HepG2 (cell line): ENCODE results near the gene WNT1. TPM values are rescaled to one million over a fixed set of nuclear protein-coding genes. Genes with fewer than 3 reads are reported as not detected.
A peak's percentile ranks its signal among the peaks of the same experiment; 100 is the strongest.

Experiments
- ATAC-seq: fragments of 200-7000 bp; cut with Tn5 transposase; 3 replicates; pipeline ENCODE4 v1.9.1; 2020; ENCODE audit warnings: mild to moderate bottlenecking, moderate library complexity
- BruUV-seq: library from RNA; stranded (reverse); fragments of 400-500 nt; replicated peaks from 2 replicates; lab custom pipeline; 2021; lab: Mats Ljungman, UMichigan
- CTCF ChIA-PET: fragments of 300-600 bp; formaldehyde crosslinking; extraction: SDS; loops from one replicate; lab custom pipeline; 2021; ENCODE audit warnings: low total read pairs, inconsistent platforms, low intra/inter-chr PET ratio; lab: Yijun Ruan, JAX
- POLR2A ChIA-PET: fragments of 350-600 bp; sonication (Branson Sonifier 250); formaldehyde crosslinking; loops from one replicate; lab custom pipeline; 2020; ENCODE audit warnings: antibody characterized with exemption, inconsistent platforms; lab: Yijun Ruan, JAX
- DNase-seq: peaks from one replicate; pipeline ENCODE4 v3.0.0-alpha.2; 2015; ENCODE audit warnings: low spot score
- FAIRE-seq: peaks from 3 replicates; lab custom pipeline; 2011; peaks lifted over from hg19 to GRCh38; lab: Jason Lieb, UNC
- H2AFZ ChIP-seq: one replicate; pipeline ENCODE4 v1.6.1; 2011; ENCODE audit warnings: low read length, inconsistent platforms
- H3K27ac ChIP-seq: fragments of 300-600 bp; 3 replicates; pipeline ENCODE4 v1.8.0; 2011; ENCODE audit warnings: mixed run types, mild to moderate bottlenecking, mixed read lengths, low read length, inconsistent platforms; ENCODE audit not compliant: insufficient read depth; ENCODE audit errors: extremely low read length
- H3K27me3 ChIP-seq, 2 experiments: fragments of 200-600 bp in 1 of 2; 2 replicates in 1 of 2; 3 replicates in 1 of 2; pipeline versions ENCODE4 v1.6.0 to v1.8.0; 2011; ENCODE audit warnings: low read length in 2 of 2, mild to moderate bottlenecking in 2 of 2, moderate library complexity in 2 of 2, inconsistent platforms in 1 of 2; ENCODE audit not compliant: insufficient read depth in 2 of 2, control insufficient read depth in 1 of 2
- H3K36me3 ChIP-seq, 2 experiments: fragments of 200-600 bp in 1 of 2; replicated peaks in 1 of 2; 2 replicates in 1 of 2; 3 replicates in 1 of 2; pipeline versions ENCODE4 v1.5.1 to v1.8.0; 2011; ENCODE audit warnings: low read length in 2 of 2, inconsistent platforms in 1 of 2; ENCODE audit not compliant: insufficient read depth in 2 of 2, control insufficient read depth in 1 of 2
- H3K4me1 ChIP-seq: 2 replicates; pipeline ENCODE4 v1.5.1; 2012; ENCODE audit warnings: low read length, inconsistent platforms; ENCODE audit not compliant: insufficient read depth
- H3K4me2 ChIP-seq: 2 replicates; pipeline ENCODE4 v1.6.0; 2011; ENCODE audit warnings: low read depth, low read length, inconsistent platforms
- H3K4me3 ChIP-seq, 3 experiments: fragments of 200-600 bp in 1 of 3; sonication (generic), shearing (Covaris generic) in 1 of 3; replicated peaks in 1 of 3; 2 replicates each; pipeline ENCODE4 v1.5.1; 2011 to 2016; ENCODE audit warnings: low read length in 3 of 3, inconsistent platforms in 2 of 3, low read depth in 2 of 3, mild to moderate bottlenecking in 2 of 3, control low read depth in 1 of 3, mixed read lengths in 1 of 3; ENCODE audit not compliant: insufficient read depth in 1 of 3
- H3K79me2 ChIP-seq: one replicate; pipeline ENCODE4 v1.6.1; 2011; ENCODE audit warnings: low read length, inconsistent platforms; ENCODE audit not compliant: insufficient read depth
- H3K9ac ChIP-seq: 2 replicates; pipeline ENCODE4 v1.6.0; 2011; ENCODE audit warnings: mild to moderate bottlenecking, low read depth, low read length, inconsistent platforms; ENCODE audit not compliant: insufficient read depth
- H3K9me3 ChIP-seq: 2 replicates; pipeline ENCODE4 v1.5.1; 2012; ENCODE audit warnings: mild to moderate bottlenecking, low read length
- H4K20me1 ChIP-seq: 2 replicates; pipeline ENCODE4 v1.6.0; 2011; ENCODE audit warnings: inconsistent platforms, mild to moderate bottlenecking, low read length, moderate library complexity; ENCODE audit not compliant: insufficient read depth
- AGO2 ChIP-seq: fragments of 200-400 bp; formaldehyde crosslinking; optimal IDR thresholded peaks from 2 replicates; pipeline ENCODE3; 2017; ENCODE audit warnings: mild to moderate bottlenecking, low read depth, low read length, moderate library complexity
- DPF2 ChIP-seq: sonication (generic); formaldehyde crosslinking; IDR thresholded peaks from 2 replicates; pipeline ENCODE4 v1.4.0; 2020; ENCODE audit warnings: mild to moderate bottlenecking, low read depth, missing genetic modification reagents, borderline replicate concordance
- HMG20A ChIP-seq: IDR thresholded peaks from 2 replicates; pipeline ENCODE4 v1.6.1; 2016; ENCODE audit warnings: borderline replicate concordance
- KMT2B ChIP-seq: IDR thresholded peaks from 2 replicates; pipeline ENCODE4 v1.6.1; 2016; ENCODE audit warnings: missing genetic modification reagents, missing compliant biosample characterization
- WGBS: methylation state at CpG from one replicate; pipeline ENCODE4 v1.1.6; 2017; ENCODE audit warnings: low lambda C conversion rate; 5-methylcytosine and 5-hydroxymethylcytosine counted together
- in situ Hi-C: cut with HindIII; loops from 2 replicates; pipeline ENCODE4 v1.10.0; 2017; ENCODE audit warnings: low pct_unique_long_range_greater_than_20kb; ENCODE audit not compliant: extremely low pct_ligation_motif_present
- intact Hi-C: fragments of 100-400 bp; cut with micrococcal nuclease; formaldehyde crosslinking; loops from one replicate; pipeline ENCODE4 v1.10.0; 2022; ENCODE audit not compliant: unreplicated experiment
- polyA plus RNA-seq, 8 experiments: library from polyadenylated mRNA; depleted of rRNA in 3 of 8; stranded (reverse) in 7 of 8; unstranded in 1 of 8; fragments of >200 nt; fragmentation: Illumina TruSeq in 4 of 8; extraction: Trizol in 4 of 8; gene quantifications; 2 replicates each; pipeline versions ENCODE4 v1.2.1 to v1.2.3, GENCODE V29; 2011 to 2016; ENCODE audit warnings: low read depth in 4 of 8, missing spikeins in 1 of 8, mixed read lengths in 1 of 8; ENCODE audit not compliant: insufficient read depth in 1 of 8
- total RNA-seq, 5 experiments: library from RNA; depleted of rRNA; stranded (reverse); fragments of >200 nt; fragmentation: Illumina TruSeq; extraction: Trizol; gene quantifications; 2 replicates each; pipeline ENCODE4 v1.2.3, GENCODE V29; 2016; ENCODE audit warnings: low read depth in 1 of 5
- TF ChIP-seq, protein P1 (sequence below): IDR thresholded peaks from 2 replicates; pipeline ENCODE4 v1.6.1; 2016; ENCODE audit warnings: missing compliant biosample characterization, missing genetic modification reagents, borderline replicate concordance
- TF ChIP-seq, protein P2 (sequence below): sonication (generic); formaldehyde crosslinking; IDR thresholded peaks from 2 replicates; pipeline ENCODE4 v1.8.0; 2022; ENCODE audit warnings: mild to moderate bottlenecking, missing genetic modification reagents, moderate library complexity

WNT1 gene
- total and polyA plus RNA-seq, 2 of the 13 experiments (the other 11 are each of a cell fraction or from before 2014, with no cell fraction given): not detected

DNA sequence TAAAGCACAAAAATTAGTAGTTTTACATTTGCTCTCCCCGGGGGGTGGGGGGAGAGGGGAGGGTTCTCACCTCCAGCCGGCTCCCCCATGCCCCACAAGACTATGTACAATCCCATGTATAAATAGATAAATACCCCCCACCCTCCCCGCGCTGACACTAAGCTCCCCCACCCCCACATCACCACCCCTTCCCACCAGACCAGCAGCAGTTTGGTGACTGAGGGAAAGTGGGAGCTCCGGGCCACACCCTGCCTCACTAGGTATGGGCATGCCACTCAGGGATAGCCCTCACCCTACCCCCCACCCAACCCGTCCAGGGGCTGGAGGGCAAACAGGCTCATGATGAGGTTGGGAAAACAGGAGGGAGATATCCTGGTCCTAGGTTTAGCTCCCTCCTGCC lies 42.3 kb downstream of the WNT1 start:
- TF ChIP-seq KMT2B (CRISPR knock-in tag) (no peak), DPF2 (CRISPR knock-in tag) (no peak), HMG20A (no peak)
- TF ChIP-seq, protein P1, sequence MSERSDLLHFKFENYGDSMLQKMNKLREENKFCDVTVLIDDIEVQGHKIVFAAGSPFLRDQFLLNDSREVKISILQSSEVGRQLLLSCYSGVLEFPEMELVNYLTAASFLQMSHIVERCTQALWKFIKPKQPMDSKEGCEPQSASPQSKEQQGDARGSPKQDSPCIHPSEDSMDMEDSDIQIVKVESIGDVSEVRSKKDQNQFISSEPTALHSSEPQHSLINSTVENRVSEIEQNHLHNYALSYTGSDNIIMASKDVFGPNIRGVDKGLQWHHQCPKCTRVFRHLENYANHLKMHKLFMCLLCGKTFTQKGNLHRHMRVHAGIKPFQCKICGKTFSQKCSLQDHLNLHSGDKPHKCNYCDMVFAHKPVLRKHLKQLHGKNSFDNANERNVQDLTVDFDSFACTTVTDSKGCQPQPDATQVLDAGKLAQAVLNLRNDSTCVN (CRISPR knock-in tag): no peak
- CTCF ChIA-PET: interaction anchor here (3.4 kb wide), 1 partner anchor 24 kb away, joined by 15 read pairs; no protein-coding TSS in a partner anchor

DNA sequence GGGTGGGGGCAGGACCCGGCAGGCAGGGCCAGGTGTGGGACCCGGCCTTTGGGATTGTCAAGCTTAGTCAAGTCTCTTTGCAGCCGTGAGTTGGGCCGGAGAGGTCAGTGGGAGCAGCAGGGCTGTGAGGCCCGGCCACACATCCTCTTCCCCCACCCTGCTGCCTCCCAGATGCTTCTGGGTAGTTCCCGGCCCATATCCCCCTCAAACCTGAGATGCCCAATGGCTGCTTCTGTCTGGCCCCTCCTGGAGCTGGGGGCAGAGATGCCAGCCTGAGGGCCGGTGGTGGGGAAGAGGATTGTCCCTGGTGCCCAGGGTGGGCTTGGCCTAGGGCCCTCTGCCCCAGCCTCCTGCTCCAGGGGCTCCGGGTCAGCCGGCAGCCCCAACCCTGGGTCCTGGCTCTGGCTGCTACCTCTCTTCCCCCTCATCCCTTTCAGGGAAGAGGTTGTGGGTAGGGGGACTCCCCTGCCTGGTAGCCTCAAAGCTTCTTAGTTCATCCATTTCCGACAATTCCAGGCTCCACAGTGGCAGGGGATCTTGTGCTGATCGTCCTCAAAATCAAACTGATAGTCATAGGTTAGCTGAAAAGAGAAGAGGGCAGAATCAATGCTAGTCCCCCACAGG lies 43.3 kb downstream of the WNT1 start:
- no peak for DNase-seq
- Histone ChIP-seq H3K36me3 (peaks cover 21 to 41% of the 10 kb centered on the region in 2 experiments), H3K4me3 (no peak overlapping the region), H3K4me2 (no peak overlapping the region), H2AFZ (no peak overlapping the region), H3K27ac (no peak overlapping the region), H3K4me1 (peaks cover 20% of the 10 kb centered on the region), H3K9me3 (no peaks in the 10 kb centered on the region), H4K20me1 (no peaks in the 10 kb centered on the region), H3K79me2 (peaks cover 6% of the 10 kb centered on the region), H3K27me3 (no peaks in the 10 kb centered on the region), H3K9ac (no peak overlapping the region)
- POLR2A ChIA-PET: interaction anchor here (1.1 kb wide), 1 partner anchor 25 kb away, joined by 3 read pairs; no protein-coding TSS in a partner anchor
- ATAC-seq: no peak
- no peak for FAIRE-seq
- intact Hi-C loops (no loop called here), in situ Hi-C loops (no loop called here)
- WGBS: 97% methylated on average over 6 of the region's 11 CpGs
- TF ChIP-seq AGO2: peak; percentile 57
- TF ChIP-seq, protein P2, sequence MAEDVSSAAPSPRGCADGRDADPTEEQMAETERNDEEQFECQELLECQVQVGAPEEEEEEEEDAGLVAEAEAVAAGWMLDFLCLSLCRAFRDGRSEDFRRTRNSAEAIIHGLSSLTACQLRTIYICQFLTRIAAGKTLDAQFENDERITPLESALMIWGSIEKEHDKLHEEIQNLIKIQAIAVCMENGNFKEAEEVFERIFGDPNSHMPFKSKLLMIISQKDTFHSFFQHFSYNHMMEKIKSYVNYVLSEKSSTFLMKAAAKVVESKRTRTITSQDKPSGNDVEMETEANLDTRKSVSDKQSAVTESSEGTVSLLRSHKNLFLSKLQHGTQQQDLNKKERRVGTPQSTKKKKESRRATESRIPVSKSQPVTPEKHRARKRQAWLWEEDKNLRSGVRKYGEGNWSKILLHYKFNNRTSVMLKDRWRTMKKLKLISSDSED (CRISPR knock-in tag): no peak
- no TSS peak for BruUV-seq
- CTCF ChIA-PET: no interaction called here

More for the DNA sequence above, 42.3 kb downstream of the WNT1 start:
- no peak overlapping the region for H3K9ac ChIP-seq
- no TSS peak for BruUV-seq
- peaks cover 20% of the 10 kb centered on the region for H3K4me1 ChIP-seq
- WGBS: 93% methylated on average over 5 of the region's 6 CpGs
- DNase-seq (no peak), ATAC-seq (no peak), FAIRE-seq (no peak)
- no peaks in the 10 kb centered on the region for H3K9me3 ChIP-seq
- peaks cover 18 to 31% of the 10 kb centered on the region in 2 experiments for H3K36me3 ChIP-seq
- H3K4me3 ChIP-seq: no peak overlapping the region
- in situ Hi-C loops (no loop called here), intact Hi-C loops (no loop called here)
- no peak overlapping the region for H3K4me2 ChIP-seq
- POLR2A ChIA-PET: interaction anchor here (1.1 to 1.3 kb wide), 6 partner anchors 13 to 36 kb away, joined by 3 to 9 read pairs (median 4); partner anchors contain the start of gene DDN
- no peak overlapping the region for H3K27ac ChIP-seq
- peaks cover 6% of the 10 kb centered on the region for H3K79me2 ChIP-seq
- no peaks in the 10 kb centered on the region for H3K27me3 ChIP-seq
- no peaks in the 10 kb centered on the region for H4K20me1 ChIP-seq
- no peak overlapping the region for H2AFZ ChIP-seq
